Gastrocnemius medialis (tissue), 4 donors: ENCODE results near the gene UBR2. TPM values are rescaled to one million over a fixed set of nuclear protein-coding genes. Genes with fewer than 3 reads are reported as not detected.
"Not testable (repeated sequence)": the region's sequence is repeated elsewhere in the genome, so short reads cannot be mapped to it uniquely, and the experiment has no call there.

Experiments
- ATAC-seq, 2 donors: fragments of 150-250 bp; one replicate each; pipeline ENCODE4 v1.9.1; 2016
- DNase-seq, 2 donors: peaks; one replicate each; pipeline ENCODE4 v3.0.0-alpha.2; 2019
- H3K27ac ChIP-seq, 4 donors: fragments of 200-600 bp; sonication (generic); 1 replicate in 1 of 4; 2 replicates in 3 of 4; pipeline ENCODE4 v1.5.1; 2016 to 2018; ENCODE audit warnings: mild to moderate bottlenecking in 2 of 4, moderate library complexity in 1 of 4
- H3K27me3 ChIP-seq, 3 donors: fragments of 200-600 bp; sonication (generic) in 2 of 3; 1 replicate in 1 of 3; 2 replicates in 2 of 3; pipeline versions ENCODE4 v1.5.1 to v1.6.0; 2016 to 2019; ENCODE audit warnings: mild to moderate bottlenecking in 1 of 3, moderate library complexity in 1 of 3
- H3K36me3 ChIP-seq, 2 donors: fragments of 200-600 bp; sonication (generic) in 1 of 2; one replicate each; pipeline ENCODE4 v1.5.1; 2017 to 2018
- H3K4me1 ChIP-seq, 2 donors: fragments of 200-600 bp; sonication (generic) in 1 of 2; one replicate each; pipeline ENCODE4 v1.5.1; 2016 to 2017; ENCODE audit warnings: mild to moderate bottlenecking in 2 of 2
- H3K4me3 ChIP-seq, 4 donors: fragments of 200-600 bp; sonication (generic) in 3 of 4; 1 replicate in 1 of 4; 2 replicates in 3 of 4; pipeline ENCODE4 v1.5.1; 2016 to 2019; ENCODE audit warnings: mild to moderate bottlenecking in 2 of 4
- H3K9me3 ChIP-seq, 3 donors: fragments of 200-600 bp; sonication (generic) in 2 of 3; 1 replicate in 1 of 3; 2 replicates in 2 of 3; pipeline ENCODE4 v1.5.1; 2016 to 2019
- CTCF ChIP-seq, 5 experiments: fragments of 450-650 bp in 3 of 5; fragments of 200-600 bp in 2 of 5; sonication (generic) in 2 of 5; IDR thresholded peaks in 4 of 5; conservative IDR thresholded peaks in 1 of 5; 1 replicate in 4 of 5; 2 replicates in 1 of 5; pipeline ENCODE4 v1.5.1; 2016 to 2019; ENCODE audit warnings: antibody characterized with exemption in 5 of 5, mild to moderate bottlenecking in 3 of 5, moderate library complexity in 3 of 5
- POLR2A ChIP-seq, 2 donors: fragments of 450-650 bp; IDR thresholded peaks; one replicate each; pipeline ENCODE4 v1.6.1; 2017; ENCODE audit warnings: antibody characterized with exemption in 2 of 2, mild to moderate bottlenecking in 2 of 2, moderate library complexity in 2 of 2
- in situ Hi-C, 4 donors: fragments of 200-750 bp; cut with MboI; loops; one replicate each; pipeline versions ENCODE4 v1.15.0 to v1.8.0; 2017; ENCODE audit warnings: low sequenced_read_pairs in 4 of 4
- intact Hi-C: fragments of 100-400 bp; cut with DNase I; formaldehyde crosslinking; loops from one replicate; pipeline ENCODE4 v1.15.1; 2023; ENCODE audit warnings: low total_unique reads
- total RNA-seq, 4 donors: library from RNA; depleted of rRNA; stranded (reverse); fragments of >200 nt; gene quantifications; one replicate each; pipeline versions ENCODE4 v1.1.0 to v1.2.3, GENCODE V29; 2016

Gene UBR2
- total RNA-seq, 4 donors from 2014 or later: 40.8 to 46.2 (median 44.7) TPM

GRCh38 chr6:42664718-42665117 is 100.9 kb downstream of the UBR2 start:
- TF ChIP-seq CTCF (IDR thresholded peaks at IDR 0.05 in 4 of 5, conservative IDR thresholded peaks at IDR 0.05 in 1 of 5) (no peak), POLR2A (IDR thresholded peaks at IDR 0.05) (no peak)
- peaks cover 6 to 9% of the 10 kb centered on the region in 2 donors for H3K4me1 ChIP-seq
- no peak for DNase-seq
- no peaks in the 10 kb centered on the region for H3K27me3 ChIP-seq
- intact Hi-C loops: no loop called here
- H3K27ac ChIP-seq: no peak overlapping the region
- no peak for ATAC-seq
- no peak overlapping the region for H3K4me3 ChIP-seq
- H3K9me3 ChIP-seq: no peaks in the 10 kb centered on the region
- in situ Hi-C loops: loop anchor here (5.0 kb wide), 3 partner anchors 58 to 213 kb away; partner anchors contain the start of genes RPL7L1 (in 4 of the 4) and PRPH2 (in 2 of the 4)
- peaks cover 0 to 69% of the 10 kb centered on the region in 2 donors for H3K36me3 ChIP-seq

- TF ChIP-seq POLR2A (IDR thresholded peaks at IDR 0.05): peak in 1 of 2 donors; percentile 43
- in situ Hi-C loops, H3K9me3 ChIP-seq, H3K4me3 ChIP-seq, H3K27me3 ChIP-seq: not testable (repeated sequence)
- peak; percentile 81 to 86 for ATAC-seq
- intact Hi-C loops: loop anchor here (5.0 kb wide), 1 partner anchor 113 kb away; no protein-coding TSS in a partner anchor
- H3K27ac ChIP-seq: peak overlapping the region; percentile 80 to 93 (median 88)
- peak; percentile 69 to 91 for DNase-seq
- peaks cover 0 to 86% of the 10 kb centered on the region in 2 donors for H3K36me3 ChIP-seq
- H3K4me1 ChIP-seq: peaks cover 32 to 39% of the 10 kb centered on the region in 2 donors
Measured at GRCh38 chr6:42674368-42674767, 110.5 kb downstream of the UBR2 start.

GRCh38 chr6:42674780-42675179 is 111.0 kb downstream of the UBR2 start:
- H3K4me3 ChIP-seq: no peak overlapping the region
- no peak for TF ChIP-seq CTCF (IDR thresholded peaks at IDR 0.05 in 4 of 5, conservative IDR thresholded peaks at IDR 0.05 in 1 of 5)
- peak; percentile 13 to 15 for TF ChIP-seq POLR2A (IDR thresholded peaks at IDR 0.05)
- intact Hi-C loops (loop anchor here (5.0 kb wide), 1 partner anchor 113 kb away; no protein-coding TSS in a partner anchor), in situ Hi-C loops (no loop called here)
- ATAC-seq: peak; percentile 94 to 95
- H3K27me3 ChIP-seq: no peaks in the 10 kb centered on the region
- no peaks in the 10 kb centered on the region for H3K9me3 ChIP-seq
- peaks cover 32 to 39% of the 10 kb centered on the region in 2 donors for H3K4me1 ChIP-seq
- H3K36me3 ChIP-seq: peaks cover 0 to 86% of the 10 kb centered on the region in 2 donors
- peak; percentile 79 to 92 for DNase-seq
- H3K27ac ChIP-seq: peak overlapping the region; percentile 80 to 93 (median 88)

- in situ Hi-C loops: no loop called here
- no peaks in the 10 kb centered on the region for H3K9me3 ChIP-seq
- ATAC-seq (no peak), DNase-seq (no peak)
- H3K27me3 ChIP-seq: no peaks in the 10 kb centered on the region
- intact Hi-C loops: no loop called here
- peak overlapping the region in 2 of 4 donors; percentile 80 to 92 for H3K27ac ChIP-seq
- no peak overlapping the region for H3K4me3 ChIP-seq
- peaks cover 24 to 28% of the 10 kb centered on the region in 2 donors for H3K4me1 ChIP-seq
- H3K36me3 ChIP-seq: peaks cover 0 to 87% of the 10 kb centered on the region in 2 donors
- TF ChIP-seq POLR2A (IDR thresholded peaks at IDR 0.05) (no peak), CTCF (IDR thresholded peaks at IDR 0.05 in 4 of 5, conservative IDR thresholded peaks at IDR 0.05 in 1 of 5) (no peak)
Measured at GRCh38 chr6:42679358-42679757, 115.5 kb downstream of the UBR2 start.

- in situ Hi-C loops: no loop called here
Measured at GRCh38 chr6:42688281-42688680, 124.5 kb downstream of the UBR2 start.

More at GRCh38 chr6:42688281-42688680, 124.5 kb downstream of the UBR2 start:
- DNase-seq: no peak
- intact Hi-C loops: no loop called here
- Histone ChIP-seq H3K4me1 (peaks cover 19 to 25% of the 10 kb centered on the region in 2 donors), H3K27ac (peak overlapping the region in 3 of 4 donors; percentile 27 to 79 (median 60)), H3K4me3 (no peak overlapping the region), H3K9me3 (no peaks in the 10 kb centered on the region), H3K27me3 (no peaks in the 10 kb centered on the region), H3K36me3 (peaks cover 0 to 78% of the 10 kb centered on the region in 2 donors)
- ATAC-seq: no peak
- TF ChIP-seq POLR2A (IDR thresholded peaks at IDR 0.05): no peak
